Breast epithelium (tissue), 3 donors: ENCODE measurements around the gene NEFH.

ENCODE experiments used
- CTCF ChIP-seq, 3 donors: fragments of 450-650 bp; IDR thresholded peaks; one replicate each; pipeline ENCODE4 v1.5.1; 2016 to 2017; ENCODE audit warnings: antibody characterized with exemption in 3 of 3, mild to moderate bottlenecking in 3 of 3, moderate library complexity in 3 of 3
- POLR2A ChIP-seq: fragments of 450-650 bp; IDR thresholded peaks from one replicate; pipeline ENCODE4 v1.6.1; 2016; ENCODE audit warnings: antibody characterized with exemption, mild to moderate bottlenecking, moderate library complexity
- POLR2AphosphoS5 ChIP-seq, 3 donors: sonication (generic); formaldehyde crosslinking; IDR thresholded peaks; one replicate each; pipeline ENCODE4 v1.6.1; 2017; ENCODE audit warnings: antibody characterized with exemption in 3 of 3

GRCh38 chr22:29491012-29491411, 11.0 kb downstream of the NEFH start:
- TF ChIP-seq CTCF (IDR thresholded peaks at IDR 0.05) (no peak), POLR2A (no peak), POLR2AphosphoS5 (IDR thresholded peaks at IDR 0.05) (no peak)
